HG03460 (cell line): Measurements from ENCODE around the gene FAM83F.
"Not testable (repeated sequence)": the region's sequence is repeated elsewhere in the genome, so short reads cannot be mapped to it uniquely, and the experiment has no call there.

Source experiments
- ATAC-seq: cut with Tn5 transposase; IDR thresholded peaks from one replicate; pipeline ENCODE4 v1.9.1; 2021; ENCODE audit not compliant: unreplicated experiment

The FAM83F gene

DNA sequence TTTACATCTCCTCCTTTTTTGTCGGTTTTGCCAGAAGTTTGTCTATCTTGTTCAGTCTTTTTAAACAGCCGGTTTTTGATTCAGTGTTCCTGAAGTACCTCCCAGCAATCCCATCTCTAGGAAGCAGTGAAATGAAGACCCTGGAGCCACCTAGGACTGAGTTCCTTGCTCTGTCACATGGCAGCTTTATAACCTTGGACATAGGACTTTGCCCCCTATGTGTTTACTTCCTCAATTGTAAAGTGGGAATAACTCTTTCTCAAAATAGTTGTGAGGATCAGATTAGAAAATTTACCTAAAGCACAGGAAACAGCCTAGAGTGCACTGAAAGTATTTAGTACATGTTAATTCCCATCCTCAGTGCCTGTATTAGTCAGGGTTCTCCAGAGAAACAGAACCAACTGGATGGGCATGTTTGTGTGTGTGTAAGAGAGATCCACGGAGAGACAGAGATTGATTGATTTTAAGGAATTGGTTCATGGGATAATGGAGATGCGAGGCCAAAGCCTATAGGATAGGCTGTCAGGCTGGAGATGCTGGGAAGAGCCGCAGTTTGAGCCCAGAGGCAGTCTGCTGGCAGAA lies 20.0 kb downstream of the FAM83F start:
- no peak for ATAC-seq

GRCh38 chr22:40015358-40015976 lies 20.7 kb downstream of the FAM83F start:
- no peak for ATAC-seq

DNA sequence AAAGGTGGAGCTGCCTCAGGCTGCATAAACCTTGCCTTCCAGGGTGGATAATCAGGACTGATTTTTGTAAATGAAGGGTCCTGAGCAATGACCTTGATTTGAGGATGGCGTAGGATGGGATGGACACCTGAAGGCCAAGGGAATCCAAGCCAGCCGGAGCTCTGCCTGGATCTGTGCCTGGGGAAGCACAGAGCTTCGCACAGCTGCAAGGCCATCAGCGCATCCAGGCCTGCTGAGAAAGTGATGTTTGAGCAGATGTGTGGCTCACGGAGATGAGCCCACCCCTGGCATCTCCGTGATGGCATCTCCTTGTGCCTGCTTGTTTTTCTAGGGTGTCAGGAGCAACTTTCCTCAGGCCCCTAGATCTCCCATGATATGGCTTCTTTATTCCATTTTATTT lies 23.3 kb downstream of the FAM83F start:
- ATAC-seq, result no peak

DNA sequence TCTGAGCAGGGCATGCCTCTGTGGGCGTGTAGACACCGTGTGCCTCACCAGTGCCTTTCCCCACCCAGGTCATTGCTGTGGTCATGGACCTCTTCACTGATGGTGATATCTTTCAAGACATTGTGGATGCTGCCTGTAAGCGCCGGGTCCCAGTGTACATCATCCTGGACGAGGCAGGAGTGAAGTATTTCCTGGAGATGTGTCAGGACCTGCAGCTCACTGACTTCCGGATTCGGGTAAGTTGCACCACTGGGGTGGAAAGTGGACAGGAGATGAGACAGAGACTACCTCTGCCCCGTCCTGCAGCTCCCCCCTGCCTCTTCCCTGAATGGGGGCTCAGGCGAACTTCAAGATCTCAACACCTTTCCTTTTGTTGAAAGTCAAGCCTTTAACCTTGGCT lies 24.3 kb downstream of the FAM83F start:
- no peak for ATAC-seq

DNA sequence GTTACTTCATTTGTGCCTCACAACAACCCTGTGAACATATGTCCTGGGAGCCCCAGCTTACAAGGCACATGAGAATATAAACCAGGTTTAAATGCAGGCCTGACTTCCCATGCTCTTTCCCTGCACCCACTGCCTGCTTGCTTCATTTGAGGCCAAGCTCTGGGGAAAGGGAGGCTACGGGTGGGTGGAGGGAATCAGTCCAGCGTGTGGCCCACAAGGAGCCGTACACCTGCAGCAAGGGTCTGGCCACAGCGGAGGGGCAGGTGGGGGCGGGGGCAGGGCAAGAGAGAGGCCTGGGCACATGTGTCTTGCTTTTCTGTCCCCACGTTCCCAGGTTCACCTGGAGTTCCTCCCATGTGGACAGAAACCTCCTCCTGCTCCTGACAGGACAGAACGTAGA lies 26.2 kb downstream of the FAM83F start:
- no peak for ATAC-seq

- no peak for ATAC-seq
Observed at GRCh38 chr22:40021401-40022000, 26.7 kb downstream of the FAM83F start.

- ATAC-seq, result no peak
Observed at GRCh38 chr22:40022536-40023240, 27.9 kb downstream of the FAM83F start.

- no peak for ATAC-seq
Observed at GRCh38 chr22:40023341-40023841, 28.6 kb downstream of the FAM83F start.

- no peak for ATAC-seq
Observed at GRCh38 chr22:40024201-40025061, 29.7 kb downstream of the FAM83F start.

GRCh38 chr22:40025062-40025379 lies 30.3 kb downstream of the FAM83F start:
- not testable (repeated sequence) for ATAC-seq

DNA sequence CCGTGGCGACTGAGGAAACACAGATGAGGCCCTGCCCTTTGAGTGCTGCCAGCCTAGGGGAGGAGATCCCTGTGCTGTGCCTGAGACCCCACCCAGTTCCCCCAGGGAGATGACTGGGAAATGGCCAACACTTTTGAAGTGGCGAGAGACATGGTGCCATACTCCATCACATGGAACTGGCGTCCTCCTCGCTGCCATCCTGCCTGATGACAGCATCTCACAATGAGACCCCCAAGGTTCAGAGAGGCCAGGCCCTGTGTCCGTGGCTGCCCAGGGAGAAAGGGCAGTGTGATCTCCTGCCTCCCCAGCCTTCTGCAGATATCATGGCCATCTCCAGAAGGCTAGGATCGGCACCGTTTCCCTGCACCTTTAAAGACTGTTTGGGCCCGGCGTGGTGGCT lies 31.1 kb downstream of the FAM83F start:
- no peak for ATAC-seq

GRCh38 chr22:40026641-40027040 lies 31.9 kb downstream of the FAM83F start:
- ATAC-seq, result no peak

DNA sequence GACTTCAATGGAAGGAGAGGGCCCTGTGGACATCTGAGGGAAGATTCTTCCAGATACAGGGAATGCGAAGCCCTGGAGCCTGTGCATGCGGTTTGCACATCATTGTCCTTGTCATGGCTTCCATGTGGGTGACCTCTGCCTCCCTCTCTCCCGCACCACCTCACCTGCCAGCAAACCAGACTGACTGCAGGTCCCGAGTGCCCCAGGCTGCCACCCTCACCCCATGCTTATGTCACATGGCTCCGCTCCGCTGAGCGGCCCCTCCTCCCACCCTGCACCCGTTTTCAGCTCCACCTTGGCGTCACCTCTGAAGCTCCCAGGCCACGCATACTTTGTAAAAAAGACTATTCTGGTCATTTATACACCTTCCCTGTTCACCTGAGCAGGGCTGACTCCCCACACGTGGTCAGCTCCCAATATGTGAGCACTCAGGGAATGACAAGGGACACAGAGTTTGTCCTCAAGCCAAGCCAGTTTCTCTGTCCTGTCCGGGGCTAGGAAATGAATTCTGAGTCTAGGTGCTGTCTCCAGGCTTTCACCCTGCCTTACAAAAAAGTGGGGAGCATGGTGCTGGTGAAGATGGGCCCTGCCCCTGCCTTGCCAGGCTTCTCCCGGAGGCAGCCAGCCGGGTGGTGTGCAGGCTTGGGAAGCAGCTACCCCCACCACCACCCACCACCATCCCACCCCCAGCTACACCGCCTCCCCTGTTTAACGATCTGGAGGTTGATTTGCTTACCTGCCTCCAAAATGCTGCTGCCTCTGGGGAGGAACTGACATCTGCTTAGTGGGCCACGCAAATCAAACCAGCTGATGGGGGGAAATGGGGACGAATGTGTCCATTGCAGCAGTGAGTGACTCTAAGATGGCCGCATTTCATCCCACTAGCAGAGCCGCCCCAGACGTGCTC lies 32.7 kb downstream of the FAM83F start:
- ATAC-seq, result no peak

GRCh38 chr22:40028098-40028425 lies 33.3 kb downstream of the FAM83F start:
- ATAC-seq, result no peak

GRCh38 chr22:40029189-40029890 lies 34.6 kb downstream of the FAM83F start:
- ATAC-seq, result no peak

DNA sequence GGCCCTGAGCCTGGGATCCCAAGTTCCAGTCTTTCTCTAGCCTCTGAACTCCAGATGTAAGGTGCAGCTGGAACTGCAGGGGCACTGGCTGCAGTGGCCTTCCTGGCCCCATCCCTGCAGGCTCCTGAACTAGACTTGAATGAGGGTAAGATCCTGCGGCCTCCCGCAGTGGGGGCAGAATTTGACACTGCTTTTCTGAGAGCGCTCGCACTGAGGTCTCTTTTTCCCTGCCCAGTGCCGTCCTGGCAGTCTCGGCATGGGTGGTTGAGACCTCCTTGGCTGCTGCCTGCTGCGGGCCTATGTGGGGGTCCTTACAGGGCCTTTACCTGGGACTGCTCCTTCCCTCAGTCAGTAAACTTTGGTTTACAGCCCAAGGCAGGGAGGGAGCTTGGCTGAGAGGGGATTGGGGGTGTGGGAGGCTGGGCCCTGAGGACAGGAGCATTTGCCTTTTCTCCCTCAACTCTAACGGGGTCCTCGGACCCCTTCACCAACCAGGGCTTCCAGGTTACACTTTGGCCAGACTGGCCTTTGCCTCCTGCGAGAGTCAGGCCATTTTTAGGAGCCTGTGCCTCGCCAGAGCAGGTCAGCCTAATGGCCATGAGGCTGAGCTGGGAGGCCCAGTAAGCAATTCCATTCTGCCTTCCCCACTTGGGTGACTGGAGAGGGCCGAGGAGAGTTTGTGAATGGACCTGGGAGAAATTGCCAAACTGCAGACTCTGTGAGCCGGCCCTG lies 35.4 kb downstream of the FAM83F start:
- no peak for ATAC-seq

- no peak for ATAC-seq
Observed at GRCh38 chr22:40030758-40031095, 36.0 kb downstream of the FAM83F start.

GRCh38 chr22:40031766-40032470 lies 37.2 kb downstream of the FAM83F start:
- no peak for ATAC-seq
